Stomach smooth muscle (tissue), 2 donors: ENCODE results near the gene WNT5A.
"Not testable (repeated sequence)": the region's sequence is repeated elsewhere in the genome, so short reads cannot be mapped to it uniquely, and the experiment has no call there.

Source experiments
- H3K27ac ChIP-seq: one replicate; pipeline ENCODE4 v1.7.0; 2013; ENCODE audit warnings: mild to moderate bottlenecking, low read length, inconsistent platforms
- H3K27me3 ChIP-seq, 2 donors: one replicate each; pipeline ENCODE4 v1.7.0; 2013; ENCODE audit warnings: low read length in 2 of 2; ENCODE audit not compliant: insufficient read depth in 2 of 2, control insufficient read depth in 1 of 2
- H3K36me3 ChIP-seq, 2 donors: one replicate each; pipeline ENCODE4 v1.7.0; 2013; ENCODE audit warnings: low read length in 2 of 2; ENCODE audit not compliant: control insufficient read depth in 2 of 2, insufficient read depth in 2 of 2
- H3K4me1 ChIP-seq: one replicate; pipeline ENCODE4 v1.7.0; 2013; ENCODE audit warnings: low read length; ENCODE audit not compliant: control insufficient read depth, insufficient read depth
- H3K4me3 ChIP-seq, 2 donors: one replicate each; pipeline ENCODE4 v1.7.0; 2013; ENCODE audit warnings: low read length in 2 of 2
- H3K9ac ChIP-seq, 2 donors: one replicate each; pipeline ENCODE4 v1.7.0; 2013; ENCODE audit warnings: low read length in 2 of 2, mild to moderate bottlenecking in 1 of 2
- H3K9me3 ChIP-seq, 2 donors: one replicate each; pipeline ENCODE4 v1.7.0; 2013; ENCODE audit warnings: low read length in 2 of 2; ENCODE audit not compliant: control insufficient read depth in 2 of 2
- donor health status: healthy.
- donor health status: Pancreatic carcinoma.

The WNT5A gene

GRCh38 chr3:55505776-55506175 is 18.7 kb upstream of the WNT5A start:
- Histone ChIP-seq H3K9ac (no peak overlapping the region), H3K9me3 (no peaks in the 10 kb centered on the region), H3K27ac (no peak overlapping the region), H3K4me3 (no peak overlapping the region), H3K36me3 (no peaks in the 10 kb centered on the region), H3K4me1 (no peaks in the 10 kb centered on the region), H3K27me3 (no peaks in the 10 kb centered on the region)

GRCh38 chr3:55505102-55505501 is 18.0 kb upstream of the WNT5A start:
- H3K4me3 ChIP-seq, H3K9ac ChIP-seq, H3K27me3 ChIP-seq, H3K27ac ChIP-seq, H3K9me3 ChIP-seq, H3K36me3 ChIP-seq, H3K4me1 ChIP-seq: not testable (repeated sequence)

- H3K4me3 ChIP-seq, result no peak overlapping the region
- H3K9me3 ChIP-seq, result no peaks in the 10 kb centered on the region
- no peaks in the 10 kb centered on the region for H3K36me3 ChIP-seq
- no peaks in the 10 kb centered on the region for H3K27me3 ChIP-seq
- no peak overlapping the region for H3K27ac ChIP-seq
- no peaks in the 10 kb centered on the region for H3K4me1 ChIP-seq
- no peak overlapping the region for H3K9ac ChIP-seq
Measured at GRCh38 chr3:55501905-55502304, 14.8 kb upstream of the WNT5A start.

GRCh38 chr3:55500555-55501330 is 13.6 kb upstream of the WNT5A start:
- H3K4me1 ChIP-seq, result no peaks in the 10 kb centered on the region
- H3K36me3 ChIP-seq, result no peaks in the 10 kb centered on the region
- no peaks in the 10 kb centered on the region for H3K9me3 ChIP-seq
- H3K27me3 ChIP-seq, result no peaks in the 10 kb centered on the region
- no peak overlapping the region for H3K9ac ChIP-seq
- H3K4me3 ChIP-seq, result no peak overlapping the region
- no peak overlapping the region for H3K27ac ChIP-seq

- Histone ChIP-seq H3K4me1 (no peaks in the 10 kb centered on the region), H3K27me3 (no peaks in the 10 kb centered on the region), H3K9me3 (no peaks in the 10 kb centered on the region), H3K27ac (no peak overlapping the region), H3K9ac (no peak overlapping the region), H3K4me3 (no peak overlapping the region), H3K36me3 (no peaks in the 10 kb centered on the region)
Measured at GRCh38 chr3:55498520-55498919, 11.4 kb upstream of the WNT5A start.

- no peak overlapping the region for H3K27ac ChIP-seq
Measured at GRCh38 chr3:55497250-55497649, 10.1 kb upstream of the WNT5A start.

GRCh38 chr3:55494976-55495375 is 7.9 kb upstream of the WNT5A start:
- peaks cover 0 to 2% of the 10 kb centered on the region in 2 donors for H3K27me3 ChIP-seq

More at GRCh38 chr3:55497250-55497649, 10.1 kb upstream of the WNT5A start:
- Histone ChIP-seq H3K9ac (no peak overlapping the region), H3K36me3 (no peaks in the 10 kb centered on the region), H3K4me3 (no peak overlapping the region), H3K4me1 (no peaks in the 10 kb centered on the region), H3K9me3 (no peaks in the 10 kb centered on the region), H3K27me3 (peaks cover 0 to 2% of the 10 kb centered on the region in 2 donors)

GRCh38 chr3:55492976-55493375 is 5.9 kb upstream of the WNT5A start:
- Histone ChIP-seq H3K9ac (no peak overlapping the region), H3K27me3 (peaks cover 0 to 2% of the 10 kb centered on the region in 2 donors), H3K4me3 (no peak overlapping the region), H3K4me1 (peaks cover 8% of the 10 kb centered on the region), H3K36me3 (no peaks in the 10 kb centered on the region), H3K27ac (no peak overlapping the region), H3K9me3 (no peaks in the 10 kb centered on the region)

More at GRCh38 chr3:55494976-55495375, 7.9 kb upstream of the WNT5A start:
- Histone ChIP-seq H3K9me3 (no peaks in the 10 kb centered on the region), H3K27ac (no peak overlapping the region), H3K4me3 (no peak overlapping the region), H3K9ac (no peak overlapping the region), H3K4me1 (no peaks in the 10 kb centered on the region), H3K36me3 (no peaks in the 10 kb centered on the region)

GRCh38 chr3:55491296-55491816 is 4.2 kb upstream of the WNT5A start:
- Histone ChIP-seq H3K4me3 (no peak overlapping the region), H3K27ac (no peak overlapping the region), H3K4me1 (peaks cover 17% of the 10 kb centered on the region), H3K9ac (no peak overlapping the region), H3K9me3 (no peaks in the 10 kb centered on the region), H3K36me3 (no peaks in the 10 kb centered on the region), H3K27me3 (peaks cover 0 to 2% of the 10 kb centered on the region in 2 donors)

- Histone ChIP-seq H3K4me3 (no peak overlapping the region), H3K9me3 (no peaks in the 10 kb centered on the region), H3K27ac (no peak overlapping the region), H3K9ac (no peak overlapping the region), H3K27me3 (peaks cover 0 to 2% of the 10 kb centered on the region in 2 donors), H3K4me1 (peaks cover 22% of the 10 kb centered on the region), H3K36me3 (no peaks in the 10 kb centered on the region)
Measured at GRCh38 chr3:55490276-55490913, 3.3 kb upstream of the WNT5A start.

- no peak overlapping the region for H3K4me3 ChIP-seq
- H3K27me3 ChIP-seq, result peaks cover 0 to 2% of the 10 kb centered on the region in 2 donors
- H3K4me1 ChIP-seq, result peaks cover 24% of the 10 kb centered on the region
- H3K9me3 ChIP-seq, result no peaks in the 10 kb centered on the region
- H3K9ac ChIP-seq, result no peak overlapping the region
- no peak overlapping the region for H3K27ac ChIP-seq
- no peaks in the 10 kb centered on the region for H3K36me3 ChIP-seq
Measured at GRCh38 chr3:55489798-55490132, 2.7 kb upstream of the WNT5A start.
